NCI-H128 (cell line): Measurements from ENCODE around the gene CARMIL3.
"Not testable (repeated sequence)": the region's sequence is repeated elsewhere in the genome, so short reads cannot be mapped to it uniquely, and the experiment has no call there.

ENCODE experiments used
- DNase-seq: peaks from one replicate; lab custom pipeline; 2025; ENCODE audit not compliant: unreplicated experiment; lab: John Stamatoyannopoulos, UW

The CARMIL3 gene

GRCh38 chr14:24038686-24039085, 13.1 kb upstream of the CARMIL3 start:
- DNase-seq, result no peak

- DNase-seq, result no peak
Observed at GRCh38 chr14:24040692-24041091, 11.1 kb upstream of the CARMIL3 start.

DNA sequence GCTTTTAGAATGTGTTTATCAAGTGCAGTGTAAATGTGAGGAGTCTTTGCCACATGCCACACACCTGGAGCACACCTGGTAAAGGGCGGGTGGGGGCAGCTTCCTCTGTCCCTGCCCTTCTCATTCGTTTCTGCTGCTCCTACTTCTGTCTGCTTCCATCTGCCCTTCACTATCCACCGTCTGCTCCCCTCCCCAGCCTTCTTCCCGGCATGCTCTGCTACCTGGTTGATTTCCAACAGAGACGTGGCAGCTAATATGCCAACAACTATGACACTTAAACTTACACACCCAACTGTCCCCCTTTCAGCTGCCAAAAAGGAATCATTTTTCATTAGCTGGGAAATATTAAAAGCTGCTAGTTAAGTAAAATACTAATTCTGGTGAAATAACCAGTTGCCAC, 9.1 kb upstream of the CARMIL3 start:
- no peak for DNase-seq

- DNase-seq, result not testable (repeated sequence)
Observed at GRCh38 chr14:24049002-24049401, 2.8 kb upstream of the CARMIL3 start.

GRCh38 chr14:24050753-24051152, 1.1 kb upstream of the CARMIL3 start:
- DNase-seq, result not testable (repeated sequence)

- DNase-seq, result no peak
Observed at GRCh38 chr14:24051176-24051788, 527 bp upstream of the CARMIL3 start.

- DNase-seq, result no peak
Observed at GRCh38 chr14:24052656-24053547, 1.1 kb downstream of the CARMIL3 start.

- DNase-seq, result no peak
Observed at GRCh38 chr14:24053548-24054323, 1.9 kb downstream of the CARMIL3 start.

DNA sequence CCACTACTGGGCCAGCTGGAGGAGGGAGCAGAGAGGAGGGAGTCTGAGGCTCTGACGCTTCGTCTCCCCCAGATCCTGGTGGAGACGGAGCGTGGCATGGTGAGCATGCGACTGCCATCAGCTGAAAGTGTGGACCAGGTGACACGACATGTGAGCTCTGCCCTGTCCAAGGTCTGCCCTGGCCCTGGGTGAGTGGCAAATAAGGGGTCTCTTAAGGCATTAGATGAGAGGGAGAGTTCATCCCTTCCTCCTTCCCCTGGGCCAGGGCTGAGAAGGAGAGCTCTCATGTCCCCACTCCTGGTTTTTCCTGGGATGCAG, 2.5 kb downstream of the CARMIL3 start:
- no peak for DNase-seq

DNA sequence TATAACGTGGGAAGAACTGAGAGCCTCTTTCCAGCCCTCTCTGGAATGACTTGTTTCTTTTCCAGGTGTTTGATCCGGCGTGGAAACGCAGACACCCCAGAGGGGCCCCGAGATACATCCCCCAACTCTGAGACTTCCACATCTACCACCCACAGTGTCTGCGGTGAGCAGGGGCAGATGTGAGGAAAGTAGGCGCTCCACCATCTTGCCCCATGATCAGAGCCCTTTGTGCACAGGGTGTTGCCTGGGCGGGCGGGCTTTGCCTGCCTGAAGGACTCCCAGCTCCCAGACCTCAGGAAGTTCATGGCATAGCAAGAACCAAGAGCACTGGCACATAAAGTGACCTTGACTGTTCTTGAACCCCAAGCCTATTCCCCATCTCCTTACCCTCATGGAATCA, 2.8 kb downstream of the CARMIL3 start:
- no peak for DNase-seq

DNA sequence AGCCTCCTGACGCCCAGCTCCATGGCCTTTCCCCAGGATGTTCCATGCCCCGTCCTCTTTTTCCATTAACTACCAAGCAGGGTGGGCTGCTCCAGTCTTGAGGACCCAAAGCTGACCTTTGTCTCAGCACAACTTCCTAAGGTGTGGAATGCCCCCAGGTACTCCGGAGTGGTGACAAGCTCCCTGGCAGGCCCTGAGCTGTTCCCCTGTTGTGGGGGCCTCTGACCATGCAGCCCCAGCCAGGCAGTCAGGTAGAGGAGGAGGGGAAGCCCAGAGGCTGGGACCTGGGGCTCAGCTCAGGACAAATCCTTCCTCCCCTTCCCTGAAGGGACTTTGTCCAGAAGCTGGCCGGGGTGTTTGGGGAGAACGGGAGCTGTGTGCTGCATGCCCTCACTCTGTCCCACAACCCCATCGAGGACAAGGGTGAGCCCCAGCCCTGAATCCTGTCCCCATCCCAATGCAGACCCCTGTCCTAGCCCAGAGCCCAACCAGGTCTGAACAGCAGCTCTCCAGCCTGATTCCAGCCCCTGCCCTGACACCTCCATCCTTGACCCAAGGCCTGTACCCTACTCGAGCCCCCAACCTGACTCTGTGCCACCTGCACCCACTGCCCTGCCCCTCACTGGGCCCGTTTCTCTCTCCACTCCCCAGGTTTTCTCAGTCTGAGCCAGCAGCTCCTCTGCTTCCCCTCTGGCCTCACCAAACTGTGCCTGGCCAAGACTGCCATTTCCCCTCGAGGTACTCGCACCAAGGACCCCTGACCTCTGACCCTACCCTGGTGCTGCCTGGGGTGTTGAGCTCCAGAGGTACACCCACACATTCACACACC, 4.4 kb downstream of the CARMIL3 start:
- no peak for DNase-seq

DNA sequence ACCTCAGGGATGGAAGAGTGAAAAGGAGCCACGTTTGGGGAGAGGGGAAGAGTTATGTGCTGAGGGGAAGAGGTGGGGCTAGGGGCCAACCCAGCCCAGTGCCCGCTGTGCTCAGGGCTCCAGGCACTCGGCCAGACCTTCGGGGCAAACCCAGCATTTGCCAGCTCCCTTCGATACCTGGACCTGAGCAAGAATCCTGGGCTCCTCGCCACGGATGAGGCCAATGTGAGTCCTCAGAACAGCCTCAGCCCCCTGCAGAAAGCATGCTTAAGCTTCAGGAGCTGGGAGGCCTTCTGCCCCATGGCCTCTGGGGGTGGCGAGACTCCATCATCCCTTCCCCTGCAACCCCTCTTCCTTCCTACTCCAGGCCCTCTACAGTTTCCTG, 5.0 kb downstream of the CARMIL3 start:
- DNase-seq, result no peak

DNA sequence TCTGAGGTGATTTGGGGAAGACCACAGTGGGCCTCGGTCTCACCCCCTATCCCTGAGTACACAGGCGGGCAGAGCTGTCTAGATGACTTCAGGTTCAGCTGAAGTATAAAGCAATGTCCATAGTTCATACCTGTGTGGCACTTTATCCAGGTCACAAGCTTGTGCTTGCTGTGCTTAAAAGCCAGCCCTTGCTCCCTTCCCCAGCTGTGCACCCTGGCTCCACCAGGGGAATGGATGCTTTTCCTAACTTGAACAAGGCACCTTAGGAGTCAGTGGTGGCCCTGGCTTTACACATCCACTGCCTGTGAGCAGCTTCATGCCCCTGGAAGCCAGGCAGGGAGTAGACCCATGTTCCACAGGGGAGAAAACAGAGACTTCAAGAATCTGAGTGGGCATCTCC, 5.5 kb downstream of the CARMIL3 start:
- no peak for DNase-seq

DNA sequence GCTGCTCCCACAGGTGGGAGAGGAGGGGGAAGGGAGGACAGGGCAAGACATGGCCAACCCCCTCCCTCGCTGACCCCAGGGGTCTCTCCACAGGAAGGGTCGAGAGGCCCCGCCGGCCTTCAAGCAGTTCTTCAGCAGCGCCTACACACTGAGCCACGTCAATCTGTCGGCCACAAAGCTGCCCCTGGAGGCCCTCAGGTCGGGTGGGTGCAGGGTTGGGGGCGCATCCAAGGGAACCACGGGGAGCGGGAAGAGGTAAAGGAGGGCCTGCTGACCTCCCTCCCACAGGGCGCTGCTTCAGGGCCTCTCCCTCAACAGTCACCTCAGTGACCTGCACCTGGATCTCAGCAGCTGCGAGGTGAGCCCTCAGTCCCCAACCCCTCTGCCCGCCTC, 6.1 kb downstream of the CARMIL3 start:
- no peak for DNase-seq

GRCh38 chr14:24058260-24058950, 6.6 kb downstream of the CARMIL3 start:
- peak; percentile 74 for DNase-seq

DNA sequence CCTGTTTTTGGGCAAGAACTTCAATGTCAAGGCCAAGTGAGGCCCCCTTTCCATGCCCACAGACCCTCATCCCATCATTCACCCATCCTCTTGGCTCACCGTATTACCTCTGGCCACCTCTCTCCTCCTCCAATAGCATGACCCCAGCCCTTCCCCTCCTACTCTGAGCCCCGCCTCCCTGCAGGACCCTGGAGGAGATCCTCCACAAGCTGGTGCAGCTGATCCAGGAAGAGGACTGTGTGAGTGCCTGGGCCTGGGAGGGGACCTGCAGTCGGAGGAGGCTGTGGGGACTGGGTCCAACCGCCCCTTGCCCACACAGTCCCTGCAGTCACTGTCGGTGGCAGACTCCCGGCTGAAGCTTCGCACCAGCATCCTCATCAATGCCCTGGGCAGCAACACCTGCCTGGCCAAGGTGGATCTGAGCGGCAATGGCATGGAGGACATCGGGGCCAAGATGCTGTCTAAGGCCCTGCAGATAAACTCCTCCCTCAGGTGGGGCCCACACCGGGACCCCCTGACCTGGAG, 7.2 kb downstream of the CARMIL3 start:
- DNase-seq, result no peak

- no peak for DNase-seq
Observed at GRCh38 chr14:24059841-24060388, 8.1 kb downstream of the CARMIL3 start.

- no peak for DNase-seq
Observed at GRCh38 chr14:24060443-24060842, 8.6 kb downstream of the CARMIL3 start.

DNA sequence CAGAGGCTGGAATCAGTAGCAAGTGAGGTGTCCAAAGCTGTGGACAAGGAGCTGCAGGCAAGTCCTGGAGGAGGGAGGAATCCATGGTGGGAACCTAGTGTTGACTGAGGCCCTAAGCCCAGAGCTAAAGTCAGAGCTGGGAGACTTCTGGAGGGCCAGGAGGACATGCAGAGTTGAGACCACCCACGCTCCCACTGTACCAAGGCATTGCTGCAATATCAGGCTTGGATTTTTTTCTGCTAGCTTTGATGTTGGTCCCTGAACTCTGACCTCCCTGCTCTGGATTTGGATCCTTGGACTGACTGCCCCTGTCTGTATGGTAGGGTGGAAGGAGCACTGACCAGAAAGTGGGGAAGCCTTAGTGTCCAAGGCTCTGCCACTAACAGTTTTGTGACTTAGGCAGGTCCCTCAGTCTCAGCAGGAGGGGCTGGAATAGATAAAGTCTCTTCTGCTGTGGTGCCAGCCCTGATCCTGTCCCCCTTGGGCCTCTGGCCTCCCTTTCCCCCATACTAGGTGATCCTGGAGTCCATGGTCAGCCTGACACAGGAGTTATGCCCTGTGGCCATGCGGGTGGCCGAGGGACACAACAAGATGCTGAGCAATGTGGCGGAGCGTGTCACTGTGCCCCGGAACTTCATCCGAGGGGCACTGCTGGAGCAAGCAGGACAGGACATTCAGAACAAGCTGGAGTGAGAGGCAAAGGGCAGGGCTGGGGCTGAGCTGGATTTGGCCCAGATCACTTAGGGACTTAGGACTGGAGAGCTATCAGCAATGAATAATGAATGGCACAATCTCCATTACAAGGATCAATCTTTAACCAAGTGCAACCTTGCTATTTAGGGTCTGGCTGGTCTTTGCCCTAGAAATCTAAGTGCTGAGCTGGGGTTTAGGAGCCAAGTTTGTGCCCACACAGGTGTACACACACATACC, 9.4 kb downstream of the CARMIL3 start:
- DNase-seq, result no peak
